ENCODE measurements around the gene PPP4R1. TPM values are rescaled to one million over a fixed set of nuclear protein-coding genes. Genes with fewer than 3 reads are reported as not detected.

PPP4R1 gene
- total RNA-seq, 1 experiment from 2014 or later = 66.7 TPM

- TF ChIP-seq ZBTB33 (IDR thresholded peaks at IDR 0.05; ENCODE audit: extremely low read depth, insufficient replicate concordance, low read length) = no peak
Measured at GRCh38 chr18:9568186-9568585, 46.2 kb downstream of the PPP4R1 start (continued).

- TF ChIP-seq ATF3 (IDR thresholded peaks at IDR 0.05) = no peak
- TF ChIP-seq ZFX (IDR thresholded peaks at IDR 0.05) = no peak
- no peak for TF ChIP-seq JUND (IDR thresholded peaks at IDR 0.05)
- TF ChIP-seq ZNF274 (IDR thresholded peaks at IDR 0.05; ENCODE audit: low read depth, low read length) = no peak
- no peak for TF ChIP-seq TCF7L2 (IDR thresholded peaks at IDR 0.05; ENCODE audit: borderline replicate concordance, extremely low read depth, insufficient read depth, insufficient read length)
- no peak for TF ChIP-seq RAD21 (IDR thresholded peaks at IDR 0.05; ENCODE audit: low read depth)
- no peak for TF ChIP-seq FOSL1 (IDR thresholded peaks at IDR 0.05; ENCODE audit: low read depth)
- no peak overlapping the region for H3K4me3 ChIP-seq (replicated peaks in 1 of 2; ENCODE audit: low read depth in 1 of 2, low read length in 2 of 2)
- no peaks in the 10 kb centered on the region for H3K9me3 ChIP-seq (ENCODE audit: control insufficient read depth in 1 of 2, insufficient read depth in 1 of 2, low read depth in 1 of 2, low read length in 2 of 2)
- POLR2A ChIA-PET = no interaction called here
- no peaks in the 10 kb centered on the region for H3K9me2 ChIP-seq (ENCODE audit: insufficient read depth)
- RAD21 ChIA-PET (ENCODE audit: low non-redundant PET in 1 of 2, low total read pairs in 2 of 2, uncharacterized antibody in 2 of 2, unreplicated experiment in 2 of 2) = no interaction called here
- CTCF ChIA-PET = interaction anchor here (1.5 kb wide), 1 partner anchor 10 kb away, joined by 8 read pairs; no protein-coding TSS in a partner anchor
- H4K20me1 ChIP-seq (ENCODE audit: insufficient read depth) = no peaks in the 10 kb centered on the region
- H3K4me1 ChIP-seq (ENCODE audit: control insufficient read depth in 1 of 2, insufficient read depth in 2 of 2, low read length in 2 of 2) = no peaks in the 10 kb centered on the region; a peak in 1 of 4 replicates
- H3K4me2 ChIP-seq (ENCODE audit: low read length) = no peak overlapping the region
- DNase-seq (ENCODE audit: low read depth, low spot score) (no peak), ATAC-seq (no peak)
- H3K9ac ChIP-seq (ENCODE audit: low read length) = no peak overlapping the region
- intact Hi-C loops (cut with micrococcal nuclease) = no loop called here
- no peaks in the 10 kb centered on the region for H3K27me3 ChIP-seq (ENCODE audit: insufficient read depth, low read length)
- H3K79me2 ChIP-seq (ENCODE audit: insufficient read depth, low read length) = no peaks in the 10 kb centered on the region
- peaks cover 9 to 28% of the 10 kb centered on the region in 2 experiments; a peak in 3 of 4 replicates for H3K36me3 ChIP-seq (ENCODE audit: control insufficient read depth in 1 of 2, insufficient read depth in 2 of 2, low read length in 2 of 2)
- no TSS peak for BruUV-seq (replicated peaks)
- H3K27ac ChIP-seq (ENCODE audit: low read depth, low read length) = no peak overlapping the region
- no peak overlapping the region for H2AFZ ChIP-seq (ENCODE audit: low read depth, low read length, poor library complexity, severe bottlenecking)
Measured at GRCh38 chr18:9565407-9565806, 49.0 kb downstream of the PPP4R1 start.

Data from HCT116 (cell line).